ENCODE results near the gene MXRA8. TPM values are rescaled to one million over a fixed set of nuclear protein-coding genes. Genes with fewer than 3 reads are reported as not detected.

The MXRA8 gene
- total RNA-seq, 1 donor, result 735 TPM

- Histone ChIP-seq H3K4me2 (ENCODE audit: insufficient read depth, low read length) (peak overlapping the region; percentile 23), H2AFZ (ENCODE audit: low read length) (no peak overlapping the region), H3K79me2 (ENCODE audit: insufficient read depth, low read length) (peaks cover 59% of the 10 kb centered on the region), H3K4me1 (ENCODE audit: insufficient read depth, low read length) (peaks cover 18% of the 10 kb centered on the region), H3K27me3 (ENCODE audit: insufficient read depth, low read length) (no peaks in the 10 kb centered on the region), H3K27ac (ENCODE audit: low read depth, low read length) (no peak overlapping the region), H3K9me3 (ENCODE audit: low read depth, low read length) (no peaks in the 10 kb centered on the region), H3K36me3 (ENCODE audit: insufficient read depth, low read length) (peaks cover 29% of the 10 kb centered on the region), H3K4me3 (ENCODE audit: insufficient read depth, low read length) (peak overlapping the region; percentile 28), H4K20me1 (ENCODE audit: insufficient read depth, low read length) (peaks cover 41% of the 10 kb centered on the region)
- TF ChIP-seq CTCF (IDR thresholded peaks at IDR 0.05; ENCODE audit: extremely low read depth, low read depth, low read length), result no peak
- DNase-seq (ENCODE audit: insufficient read length, low spot score, missing footprints), result peak; percentile 97
These were observed 6.6 kb downstream of the MXRA8 start for GRCh38 chr1:1351511-1352427.

GRCh38 chr1:1349256-1350012 is 8.9 kb downstream of the MXRA8 start, which contains the start of gene DVL1:
Gene DVL1 (minus strand): TSS chr1:1349418. CDS start chr1:1349065, 353 bp downstream.
- Histone ChIP-seq H3K27me3 (ENCODE audit: insufficient read depth, low read length) (no peaks in the 10 kb centered on the region), H4K20me1 (ENCODE audit: insufficient read depth, low read length) (peaks cover 59% of the 10 kb centered on the region), H3K36me3 (ENCODE audit: insufficient read depth, low read length) (peaks cover 24% of the 10 kb centered on the region), H3K79me2 (ENCODE audit: insufficient read depth, low read length) (peaks cover 64% of the 10 kb centered on the region), H3K27ac (ENCODE audit: low read depth, low read length) (peak within 1 kb of the TSS; percentile 64), H3K9me3 (ENCODE audit: low read depth, low read length) (no peaks in the 10 kb centered on the region), H3K4me3 (ENCODE audit: insufficient read depth, low read length) (peak within 1 kb of the TSS; percentile 82), H3K4me1 (ENCODE audit: insufficient read depth, low read length) (peaks cover 40% of the 10 kb centered on the region), H2AFZ (ENCODE audit: low read length) (no peak within 1 kb of the TSS), H3K4me2 (ENCODE audit: insufficient read depth, low read length) (peak within 1 kb of the TSS; percentile 92)
- peak; percentile 99 for DNase-seq (ENCODE audit: insufficient read length, low spot score, missing footprints)
- TF ChIP-seq CTCF (IDR thresholded peaks at IDR 0.05; ENCODE audit: extremely low read depth, low read depth, low read length), result peak; percentile 14

- no peaks in the 10 kb centered on the region for H3K9me3 ChIP-seq (ENCODE audit: low read depth, low read length)
- peak overlapping the region; percentile 92 for H3K4me2 ChIP-seq (ENCODE audit: insufficient read depth, low read length)
- H3K4me1 ChIP-seq (ENCODE audit: insufficient read depth, low read length), result peaks cover 35% of the 10 kb centered on the region
- H4K20me1 ChIP-seq (ENCODE audit: insufficient read depth, low read length), result peaks cover 62% of the 10 kb centered on the region
- peak overlapping the region; percentile 82 for H3K4me3 ChIP-seq (ENCODE audit: insufficient read depth, low read length)
- TF ChIP-seq CTCF (IDR thresholded peaks at IDR 0.05; ENCODE audit: extremely low read depth, low read depth, low read length), result no peak
- peak overlapping the region; percentile 64 for H3K27ac ChIP-seq (ENCODE audit: low read depth, low read length)
- H3K36me3 ChIP-seq (ENCODE audit: insufficient read depth, low read length), result peaks cover 18% of the 10 kb centered on the region
- peaks cover 64% of the 10 kb centered on the region for H3K79me2 ChIP-seq (ENCODE audit: insufficient read depth, low read length)
- no peaks in the 10 kb centered on the region for H3K27me3 ChIP-seq (ENCODE audit: insufficient read depth, low read length)
- no peak overlapping the region for H2AFZ ChIP-seq (ENCODE audit: low read length)
- DNase-seq (ENCODE audit: insufficient read length, low spot score, missing footprints), result peak; percentile 96
These were observed 9.7 kb downstream of the MXRA8 start for GRCh38 chr1:1348420-1349255.

All from osteoblast (primary cell).